ENCODE results near the gene PPA2. TPM values are rescaled to one million over a fixed set of nuclear protein-coding genes. Genes with fewer than 3 reads are reported as not detected.

PPA2 gene
- total RNA-seq, 1 donor from 2014 or later = 65.2 TPM

GRCh38 chr4:105350859-105351490 lies 122.9 kb downstream of the PPA2 start:
- H3K27ac Mint-ChIP-seq = no peak overlapping the region
- no peak overlapping the region for H3K4me3 Mint-ChIP-seq
- no peaks in the 10 kb centered on the region for H3K36me3 Mint-ChIP-seq (ENCODE audit: low read depth)
- no peaks in the 10 kb centered on the region for H3K9me3 Mint-ChIP-seq
- DNase-seq = no peak
- intact Hi-C loops (cut with micrococcal nuclease) = no loop called here
- H3K4me1 Mint-ChIP-seq = peaks cover 5% of the 10 kb centered on the region
- no peaks in the 10 kb centered on the region for H3K27me3 Mint-ChIP-seq

GRCh38 chr4:105348719-105349118 lies 125.1 kb downstream of the PPA2 start:
- Mint-ChIP-seq H3K27ac (no peak overlapping the region), H3K36me3 (ENCODE audit: low read depth) (no peaks in the 10 kb centered on the region), H3K4me1 (peaks cover 5% of the 10 kb centered on the region), H3K27me3 (no peaks in the 10 kb centered on the region), H3K4me3 (no peak overlapping the region), H3K9me3 (no peaks in the 10 kb centered on the region)
- DNase-seq = no peak
- intact Hi-C loops (cut with micrococcal nuclease) = no loop called here

- Mint-ChIP-seq H3K4me3 (no peak overlapping the region), H3K9me3 (no peaks in the 10 kb centered on the region)
These were observed 127.0 kb downstream of the PPA2 start for GRCh38 chr4:105346869-105347268.

GRCh38 chr4:105345838-105346237 lies 128.0 kb downstream of the PPA2 start:
- no peak for DNase-seq
- Mint-ChIP-seq H3K4me3 (no peak overlapping the region), H3K27me3 (no peaks in the 10 kb centered on the region), H3K36me3 (ENCODE audit: low read depth) (no peaks in the 10 kb centered on the region), H3K9me3 (no peaks in the 10 kb centered on the region), H3K27ac (no peak overlapping the region), H3K4me1 (no peaks in the 10 kb centered on the region)
- intact Hi-C loops (cut with micrococcal nuclease) = no loop called here

More at GRCh38 chr4:105346869-105347268, 127.0 kb downstream of the PPA2 start:
- Mint-ChIP-seq H3K4me1 (no peaks in the 10 kb centered on the region), H3K27me3 (no peaks in the 10 kb centered on the region), H3K36me3 (ENCODE audit: low read depth) (no peaks in the 10 kb centered on the region), H3K27ac (no peak overlapping the region)
- DNase-seq = no peak
- intact Hi-C loops (cut with micrococcal nuclease) = no loop called here

GRCh38 chr4:105345358-105345757 lies 128.5 kb downstream of the PPA2 start:
- H3K4me3 Mint-ChIP-seq = no peak overlapping the region
- H3K36me3 Mint-ChIP-seq (ENCODE audit: low read depth) = no peaks in the 10 kb centered on the region
- H3K27ac Mint-ChIP-seq = no peak overlapping the region
- no peaks in the 10 kb centered on the region for H3K4me1 Mint-ChIP-seq
- intact Hi-C loops (cut with micrococcal nuclease) = no loop called here
- no peak for DNase-seq
- no peaks in the 10 kb centered on the region for H3K27me3 Mint-ChIP-seq
- H3K9me3 Mint-ChIP-seq = no peaks in the 10 kb centered on the region

GRCh38 chr4:105344141-105344540 lies 129.7 kb downstream of the PPA2 start:
- Mint-ChIP-seq H3K9me3 (no peaks in the 10 kb centered on the region), H3K36me3 (ENCODE audit: low read depth) (no peaks in the 10 kb centered on the region), H3K27ac (no peak overlapping the region), H3K4me1 (no peaks in the 10 kb centered on the region), H3K27me3 (no peaks in the 10 kb centered on the region), H3K4me3 (no peak overlapping the region)
- intact Hi-C loops (cut with micrococcal nuclease) = no loop called here
- DNase-seq = no peak

GRCh38 chr4:105343146-105343931 lies 130.5 kb downstream of the PPA2 start:
- intact Hi-C loops (cut with micrococcal nuclease) = no loop called here
- Mint-ChIP-seq H3K27me3 (no peaks in the 10 kb centered on the region), H3K9me3 (no peaks in the 10 kb centered on the region), H3K4me1 (no peaks in the 10 kb centered on the region), H3K4me3 (no peak overlapping the region), H3K27ac (no peak overlapping the region), H3K36me3 (ENCODE audit: low read depth) (no peaks in the 10 kb centered on the region)
- DNase-seq = no peak

GRCh38 chr4:105329081-105329480 lies 144.8 kb downstream of the PPA2 start:
- intact Hi-C loops (cut with micrococcal nuclease) = no loop called here
- H3K27me3 Mint-ChIP-seq = no peaks in the 10 kb centered on the region
- H3K27ac Mint-ChIP-seq = no peak overlapping the region
- H3K4me1 Mint-ChIP-seq = no peaks in the 10 kb centered on the region
- DNase-seq = no peak
- H3K36me3 Mint-ChIP-seq (ENCODE audit: low read depth) = no peaks in the 10 kb centered on the region
- H3K4me3 Mint-ChIP-seq = no peak overlapping the region
- H3K9me3 Mint-ChIP-seq = peaks cover 8% of the 10 kb centered on the region

- no peak overlapping the region for H3K27ac Mint-ChIP-seq
- no peaks in the 10 kb centered on the region for H3K27me3 Mint-ChIP-seq
- H3K4me3 Mint-ChIP-seq = no peak overlapping the region
These were observed 145.9 kb downstream of the PPA2 start for GRCh38 chr4:105327956-105328355.

GRCh38 chr4:105327222-105327621 lies 146.6 kb downstream of the PPA2 start:
- DNase-seq = no peak
- intact Hi-C loops (cut with micrococcal nuclease) = no loop called here
- H3K27ac Mint-ChIP-seq = no peak overlapping the region

More at GRCh38 chr4:105327956-105328355, 145.9 kb downstream of the PPA2 start:
- Mint-ChIP-seq H3K4me1 (no peaks in the 10 kb centered on the region), H3K36me3 (ENCODE audit: low read depth) (no peaks in the 10 kb centered on the region), H3K9me3 (peaks cover 4% of the 10 kb centered on the region)
- intact Hi-C loops (cut with micrococcal nuclease) = no loop called here
- no peak for DNase-seq

More at GRCh38 chr4:105327222-105327621, 146.6 kb downstream of the PPA2 start:
- H3K9me3 Mint-ChIP-seq = peaks cover 4% of the 10 kb centered on the region
- H3K27me3 Mint-ChIP-seq = no peaks in the 10 kb centered on the region
- H3K4me3 Mint-ChIP-seq = no peak overlapping the region
- H3K36me3 Mint-ChIP-seq (ENCODE audit: low read depth) = no peaks in the 10 kb centered on the region
- H3K4me1 Mint-ChIP-seq = no peaks in the 10 kb centered on the region

Other genes starting within 250 kb of the PPA2 start
- not detected in 2 replicates for gene ARHGEF38, start 78.6 kb upstream of the PPA2 start, total RNA-seq
- gene INTS12, start 234.6 kb upstream of the PPA2 start, total RNA-seq = 23.6 and 24.4 TPM in 2 replicates
- gene GSTCD, start 234.7 kb upstream of the PPA2 start, total RNA-seq = 17.5 and 22.0 TPM in 2 replicates